OCI-LY7 (cell line): Measurements from ENCODE around the gene GNAQ.

Experiments used
- CTCF ChIP-seq: fragments of 200-600 bp; sonication (generic); conservative IDR thresholded peaks from 2 replicates; pipeline ENCODE4 v1.5.1; 2014; ENCODE audit warnings: mild to moderate bottlenecking, antibody characterized with exemption, low read length, moderate library complexity, mixed read lengths
- EZH2phosphoT487 ChIP-seq: fragments of 200-600 bp; sonication (generic); IDR thresholded peaks from 2 replicates; pipeline ENCODE4 v1.6.1; 2018; ENCODE audit warnings: low read depth, borderline replicate concordance, mild to moderate bottlenecking, mixed run types, antibody characterized with exemption, low read length, moderate library complexity, mixed read lengths

- TF ChIP-seq CTCF (no peak), EZH2phosphoT487 (no peak)
Measured at GRCh38 chr9:77901018-77901417, 130.6 kb downstream of the GNAQ start.
